ENCODE results near the gene LRRC56. TPM values are rescaled to one million over a fixed set of nuclear protein-coding genes. Genes with fewer than 3 reads are reported as not detected.
A peak's percentile ranks its signal among the peaks of the same experiment; 100 is the strongest.

LRRC56 gene
- total and polyA plus RNA-seq, 9 of the 15 experiments (the other 6 are each of a cell fraction or from before 2014, with no cell fraction given), result 0.03 to 4.5 (median 1.0) TPM; not detected in 1

DNA sequence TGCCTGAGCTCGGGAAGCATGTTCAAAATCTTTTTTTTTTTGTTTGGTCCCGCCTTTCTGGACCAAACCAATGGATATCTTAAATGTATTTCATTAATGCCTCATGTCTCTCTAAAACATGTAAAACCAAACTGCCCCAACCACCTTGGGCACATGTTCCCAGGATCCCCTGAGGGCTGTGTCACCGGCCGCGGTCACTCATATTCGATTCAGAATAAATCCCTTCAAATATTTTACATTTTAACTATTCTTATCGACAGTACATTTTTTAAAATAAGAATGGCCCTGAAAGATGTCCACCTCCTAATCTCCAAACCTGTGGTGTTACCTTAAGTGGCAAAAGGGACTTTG lies 32.4 kb upstream of the LRRC56 start (continued):
- TF ChIP-seq, protein P1, sequence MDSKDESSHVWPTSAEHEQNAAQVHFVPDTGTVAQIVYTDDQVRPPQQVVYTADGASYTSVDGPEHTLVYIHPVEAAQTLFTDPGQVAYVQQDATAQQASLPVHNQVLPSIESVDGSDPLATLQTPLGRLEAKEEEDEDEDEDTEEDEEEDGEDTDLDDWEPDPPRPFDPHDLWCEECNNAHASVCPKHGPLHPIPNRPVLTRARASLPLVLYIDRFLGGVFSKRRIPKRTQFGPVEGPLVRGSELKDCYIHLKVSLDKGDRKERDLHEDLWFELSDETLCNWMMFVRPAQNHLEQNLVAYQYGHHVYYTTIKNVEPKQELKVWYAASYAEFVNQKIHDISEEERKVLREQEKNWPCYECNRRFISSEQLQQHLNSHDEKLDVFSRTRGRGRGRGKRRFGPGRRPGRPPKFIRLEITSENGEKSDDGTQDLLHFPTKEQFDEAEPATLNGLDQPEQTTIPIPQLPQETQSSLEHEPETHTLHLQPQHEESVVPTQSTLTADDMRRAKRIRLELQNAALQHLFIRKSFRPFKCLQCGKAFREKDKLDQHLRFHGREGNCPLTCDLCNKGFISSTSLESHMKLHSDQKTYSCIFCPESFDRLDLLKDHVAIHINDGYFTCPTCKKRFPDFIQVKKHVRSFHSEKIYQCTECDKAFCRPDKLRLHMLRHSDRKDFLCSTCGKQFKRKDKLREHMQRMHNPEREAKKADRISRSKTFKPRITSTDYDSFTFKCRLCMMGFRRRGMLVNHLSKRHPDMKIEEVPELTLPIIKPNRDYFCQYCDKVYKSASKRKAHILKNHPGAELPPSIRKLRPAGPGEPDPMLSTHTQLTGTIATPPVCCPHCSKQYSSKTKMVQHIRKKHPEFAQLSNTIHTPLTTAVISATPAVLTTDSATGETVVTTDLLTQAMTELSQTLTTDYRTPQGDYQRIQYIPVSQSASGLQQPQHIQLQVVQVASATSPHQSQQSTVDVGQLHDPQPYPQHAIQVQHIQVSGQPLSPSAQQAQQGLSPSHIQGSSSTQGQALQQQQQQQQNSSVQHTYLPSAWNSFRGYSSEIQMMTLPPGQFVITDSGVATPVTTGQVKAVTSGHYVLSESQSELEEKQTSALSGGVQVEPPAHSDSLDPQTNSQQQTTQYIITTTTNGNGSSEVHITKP (IDR thresholded peaks at IDR 0.05; ENCODE audit: partially characterized antibody), result peak; percentile 1

GRCh38 chr11:506238-506994 lies 30.9 kb upstream of the LRRC56 start:
- Histone ChIP-seq H3K9me1 (ENCODE audit: control insufficient read depth, insufficient read depth, low read length) (no peaks in the 10 kb centered on the region), H3K9me3 (replicated peaks; ENCODE audit: control insufficient read depth, insufficient read depth, low read depth, low read length) (no peaks in the 10 kb centered on the region), H3K4me1 (replicated peaks in 1 of 2; ENCODE audit: control insufficient read depth in 2 of 2, insufficient read depth in 2 of 2, low read length in 2 of 2) (peaks cover 11 to 58% of the 10 kb centered on the region in 2 experiments), H4K20me1 (replicated peaks; ENCODE audit: control insufficient read depth, insufficient read depth, low read length) (no peaks in the 10 kb centered on the region), H3K27me3 (ENCODE audit: control insufficient read depth in 2 of 2, insufficient read depth in 2 of 2, low read length in 2 of 2) (no peaks in the 10 kb centered on the region), H3K4me2 (ENCODE audit: insufficient read depth, low read length) (peak overlapping the region; percentile 99), H3K36me3 (ENCODE audit: control insufficient read depth, insufficient read depth, low read length) (peaks cover 38% of the 10 kb centered on the region; the same call in 2 of the 3 replicates), H2AFZ (ENCODE audit: low read depth, low read length) (peak overlapping the region; percentile 96), H3K79me2 (ENCODE audit: control insufficient read depth, insufficient read depth, low read length) (peaks cover 65% of the 10 kb centered on the region), H3K9ac (ENCODE audit: insufficient read depth in 1 of 2, low read depth in 2 of 2, low read length in 2 of 2) (peak overlapping the region; percentile 97 to 100), H3K27ac (ENCODE audit: extremely low read depth, low read depth, low read length) (peak overlapping the region; percentile 98), H3K4me3 (peak overlapping the region; percentile 93)
- in situ Hi-C loops (cut with MboI) (no loop called here), intact Hi-C loops (cut with micrococcal nuclease) (loop anchor here (2.0 kb wide), 1 partner anchor 58 kb away; no protein-coding TSS in a partner anchor)
- ATAC-seq (peak; percentile 76), DNase-seq (ENCODE audit: extremely low read depth in 1 of 4, low spot score in 3 of 4) (peak; percentile 92 to 99 (median 94)), FAIRE-seq (peak; percentile 94)
- POLR2A ChIA-PET, result interaction anchor here (0.6 to 2.1 kb wide), 12 partner anchors 8 to 299 kb away, joined by 3 to 10 read pairs (median 6); partner anchors contain the start of genes BET1L, EPS8L2, PTDSS2 and RIC8A
- BruUV-seq (replicated peaks), result TSS peak; percentile 59
- 1% methylated on average over 53 of the region's 71 CpGs for WGBS (ENCODE audit: insufficient coverage, low coverage, missing lambda C conversion rate)
- CTCF ChIA-PET (ENCODE audit: low intra/inter-chr PET ratio), result no interaction called here
- TF ChIP-seq TAF9B (IDR thresholded peaks at IDR 0.05; ENCODE audit: partially characterized antibody) (peak; percentile 52), E2F3 (CRISPR knock-in tag; IDR thresholded peaks at IDR 0.05) (no peak), DLX4 (CRISPR knock-in tag; IDR thresholded peaks at IDR 0.05) (no peak), KLF10 (CRISPR knock-in tag; IDR thresholded peaks at IDR 0.05) (no peak)
- TF ChIP-seq, protein P2, sequence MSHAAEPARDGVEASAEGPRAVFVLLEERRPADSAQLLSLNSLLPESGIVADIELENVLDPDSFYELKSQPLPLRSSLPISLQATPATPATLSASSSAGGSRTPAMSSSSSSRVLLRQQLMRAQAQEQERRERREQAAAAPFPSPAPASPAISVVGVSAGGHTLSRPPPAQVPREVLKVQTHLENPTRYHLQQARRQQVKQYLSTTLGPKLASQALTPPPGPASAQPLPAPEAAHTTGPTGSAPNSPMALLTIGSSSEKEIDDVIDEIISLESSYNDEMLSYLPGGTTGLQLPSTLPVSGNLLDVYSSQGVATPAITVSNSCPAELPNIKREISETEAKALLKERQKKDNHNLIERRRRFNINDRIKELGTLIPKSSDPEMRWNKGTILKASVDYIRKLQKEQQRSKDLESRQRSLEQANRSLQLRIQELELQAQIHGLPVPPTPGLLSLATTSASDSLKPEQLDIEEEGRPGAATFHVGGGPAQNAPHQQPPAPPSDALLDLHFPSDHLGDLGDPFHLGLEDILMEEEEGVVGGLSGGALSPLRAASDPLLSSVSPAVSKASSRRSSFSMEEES (CRISPR knock-in tag; IDR thresholded peaks at IDR 0.05), result no peak
- TF ChIP-seq, protein P3, sequence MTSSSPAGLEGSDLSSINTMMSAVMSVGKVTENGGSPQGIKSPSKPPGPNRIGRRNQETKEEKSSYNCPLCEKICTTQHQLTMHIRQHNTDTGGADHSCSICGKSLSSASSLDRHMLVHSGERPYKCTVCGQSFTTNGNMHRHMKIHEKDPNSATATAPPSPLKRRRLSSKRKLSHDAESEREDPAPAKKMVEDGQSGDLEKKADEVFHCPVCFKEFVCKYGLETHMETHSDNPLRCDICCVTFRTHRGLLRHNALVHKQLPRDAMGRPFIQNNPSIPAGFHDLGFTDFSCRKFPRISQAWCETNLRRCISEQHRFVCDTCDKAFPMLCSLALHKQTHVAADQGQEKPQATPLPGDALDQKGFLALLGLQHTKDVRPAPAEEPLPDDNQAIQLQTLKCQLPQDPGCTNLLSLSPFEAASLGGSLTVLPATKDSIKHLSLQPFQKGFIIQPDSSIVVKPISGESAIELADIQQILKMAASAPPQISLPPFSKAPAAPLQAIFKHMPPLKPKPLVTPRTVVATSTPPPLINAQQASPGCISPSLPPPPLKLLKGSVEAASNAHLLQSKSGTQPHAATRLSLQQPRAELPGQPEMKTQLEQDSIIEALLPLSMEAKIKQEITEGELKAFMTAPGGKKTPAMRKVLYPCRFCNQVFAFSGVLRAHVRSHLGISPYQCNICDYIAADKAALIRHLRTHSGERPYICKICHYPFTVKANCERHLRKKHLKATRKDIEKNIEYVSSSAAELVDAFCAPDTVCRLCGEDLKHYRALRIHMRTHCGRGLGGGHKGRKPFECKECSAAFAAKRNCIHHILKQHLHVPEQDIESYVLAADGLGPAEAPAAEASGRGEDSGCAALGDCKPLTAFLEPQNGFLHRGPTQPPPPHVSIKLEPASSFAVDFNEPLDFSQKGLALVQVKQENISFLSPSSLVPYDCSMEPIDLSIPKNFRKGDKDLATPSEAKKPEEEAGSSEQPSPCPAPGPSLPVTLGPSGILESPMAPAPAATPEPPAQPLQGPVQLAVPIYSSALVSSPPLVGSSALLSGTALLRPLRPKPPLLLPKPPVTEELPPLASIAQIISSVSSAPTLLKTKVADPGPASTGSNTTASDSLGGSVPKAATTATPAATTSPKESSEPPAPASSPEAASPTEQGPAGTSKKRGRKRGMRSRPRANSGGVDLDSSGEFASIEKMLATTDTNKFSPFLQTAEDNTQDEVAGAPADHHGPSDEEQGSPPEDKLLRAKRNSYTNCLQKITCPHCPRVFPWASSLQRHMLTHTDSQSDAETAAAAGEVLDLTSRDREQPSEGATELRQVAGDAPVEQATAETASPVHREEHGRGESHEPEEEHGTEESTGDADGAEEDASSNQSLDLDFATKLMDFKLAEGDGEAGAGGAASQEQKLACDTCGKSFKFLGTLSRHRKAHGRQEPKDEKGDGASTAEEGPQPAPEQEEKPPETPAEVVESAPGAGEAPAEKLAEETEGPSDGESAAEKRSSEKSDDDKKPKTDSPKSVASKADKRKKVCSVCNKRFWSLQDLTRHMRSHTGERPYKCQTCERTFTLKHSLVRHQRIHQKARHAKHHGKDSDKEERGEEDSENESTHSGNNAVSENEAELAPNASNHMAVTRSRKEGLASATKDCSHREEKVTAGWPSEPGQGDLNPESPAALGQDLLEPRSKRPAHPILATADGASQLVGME (CRISPR knock-in tag; IDR thresholded peaks at IDR 0.05), result peak; percentile 50; the same call in 1 of the 2 replicates
